ENCODE measurements around the gene TM9SF1.

Gene TM9SF1, protein sequence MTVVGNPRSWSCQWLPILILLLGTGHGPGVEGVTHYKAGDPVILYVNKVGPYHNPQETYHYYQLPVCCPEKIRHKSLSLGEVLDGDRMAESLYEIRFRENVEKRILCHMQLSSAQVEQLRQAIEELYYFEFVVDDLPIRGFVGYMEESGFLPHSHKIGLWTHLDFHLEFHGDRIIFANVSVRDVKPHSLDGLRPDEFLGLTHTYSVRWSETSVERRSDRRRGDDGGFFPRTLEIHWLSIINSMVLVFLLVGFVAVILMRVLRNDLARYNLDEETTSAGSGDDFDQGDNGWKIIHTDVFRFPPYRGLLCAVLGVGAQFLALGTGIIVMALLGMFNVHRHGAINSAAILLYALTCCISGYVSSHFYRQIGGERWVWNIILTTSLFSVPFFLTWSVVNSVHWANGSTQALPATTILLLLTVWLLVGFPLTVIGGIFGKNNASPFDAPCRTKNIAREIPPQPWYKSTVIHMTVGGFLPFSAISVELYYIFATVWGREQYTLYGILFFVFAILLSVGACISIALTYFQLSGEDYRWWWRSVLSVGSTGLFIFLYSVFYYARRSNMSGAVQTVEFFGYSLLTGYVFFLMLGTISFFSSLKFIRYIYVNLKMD

GRCh38 chr14:24195186-24196070, at the start of gene TM9SF1:
Gene TM9SF1 (minus strand): TSS chr14:24195441. CDS start chr14:24195019, 422 bp downstream.
- FAIRE-seq: no peak

DNA sequence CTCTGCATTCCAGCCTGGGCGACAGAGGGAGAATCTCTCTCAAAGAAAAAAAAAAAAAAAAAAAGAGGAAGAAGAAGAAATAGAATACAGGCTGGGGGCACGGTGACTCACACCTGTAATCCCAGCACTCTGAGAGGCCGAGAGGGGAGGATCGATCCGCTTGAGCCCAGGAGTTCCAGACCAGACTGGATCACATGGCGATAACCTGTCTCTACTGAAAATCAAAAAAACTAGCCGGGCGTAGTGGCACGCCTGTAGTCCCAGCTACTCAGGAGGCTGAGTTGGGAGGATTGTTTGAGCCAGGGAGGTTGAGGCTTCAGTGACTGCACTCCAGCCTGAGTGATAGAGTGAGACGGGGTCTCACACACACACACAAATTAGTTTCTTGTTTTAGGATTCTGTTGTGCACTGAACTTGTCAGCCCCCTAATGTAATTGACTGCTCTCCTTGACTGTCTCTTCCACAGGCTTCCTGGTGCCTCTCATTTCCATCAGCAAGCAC, 48.1 kb upstream of the TM9SF1 start:
- FAIRE-seq: no peak

GRCh38 chr14:24241829-24242443, 46.7 kb upstream of the TM9SF1 start:
- FAIRE-seq: no peak

DNA sequence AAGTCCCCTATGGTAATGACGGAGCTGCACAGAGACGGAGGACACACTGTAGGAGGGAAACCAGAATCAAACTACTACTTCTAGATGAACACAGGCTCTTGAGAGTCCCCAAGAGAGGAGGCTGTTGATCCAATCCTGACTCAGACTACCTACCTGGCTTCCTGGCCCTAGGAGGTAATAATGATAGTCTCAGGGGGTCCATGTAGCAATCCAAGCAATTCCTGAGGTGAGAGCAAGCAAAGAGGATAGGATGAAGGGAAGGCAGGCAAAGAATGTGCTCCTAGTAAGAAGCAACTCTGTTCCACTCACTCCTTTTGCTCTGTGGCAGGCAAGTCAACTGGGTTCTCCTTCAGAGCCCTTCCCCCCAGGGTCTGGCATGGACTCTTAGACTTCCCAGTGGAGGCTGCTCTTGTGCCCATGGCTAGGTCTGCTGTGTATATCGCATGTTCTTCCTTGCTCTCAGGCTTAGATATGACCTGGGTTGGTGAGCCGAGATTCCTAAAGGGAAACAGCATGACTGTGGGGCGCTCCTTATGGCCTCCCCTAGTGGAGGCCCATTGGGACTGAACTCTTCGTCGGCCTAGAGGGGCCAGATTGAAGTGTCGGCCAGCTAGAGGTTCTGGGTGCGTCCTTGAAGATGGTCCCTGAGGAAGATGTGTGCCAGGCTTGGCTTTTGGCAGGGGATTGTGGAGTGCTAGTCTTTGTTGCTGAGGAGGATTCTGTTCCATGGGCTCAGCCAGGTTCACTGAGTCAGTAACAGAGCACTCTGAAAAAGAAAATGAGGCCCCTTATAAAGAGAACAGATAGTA, 45.1 kb upstream of the TM9SF1 start:
- no peak for FAIRE-seq

GRCh38 chr14:24238527-24239037, 43.3 kb upstream of the TM9SF1 start:
- no peak for FAIRE-seq

- FAIRE-seq: no peak
These were observed 42.9 kb upstream of the TM9SF1 start for GRCh38 chr14:24238123-24238522.

- no peak for FAIRE-seq
These were observed 42.3 kb upstream of the TM9SF1 start for GRCh38 chr14:24237463-24237955.

GRCh38 chr14:24236689-24237462, 41.6 kb upstream of the TM9SF1 start:
- no peak for FAIRE-seq

DNA sequence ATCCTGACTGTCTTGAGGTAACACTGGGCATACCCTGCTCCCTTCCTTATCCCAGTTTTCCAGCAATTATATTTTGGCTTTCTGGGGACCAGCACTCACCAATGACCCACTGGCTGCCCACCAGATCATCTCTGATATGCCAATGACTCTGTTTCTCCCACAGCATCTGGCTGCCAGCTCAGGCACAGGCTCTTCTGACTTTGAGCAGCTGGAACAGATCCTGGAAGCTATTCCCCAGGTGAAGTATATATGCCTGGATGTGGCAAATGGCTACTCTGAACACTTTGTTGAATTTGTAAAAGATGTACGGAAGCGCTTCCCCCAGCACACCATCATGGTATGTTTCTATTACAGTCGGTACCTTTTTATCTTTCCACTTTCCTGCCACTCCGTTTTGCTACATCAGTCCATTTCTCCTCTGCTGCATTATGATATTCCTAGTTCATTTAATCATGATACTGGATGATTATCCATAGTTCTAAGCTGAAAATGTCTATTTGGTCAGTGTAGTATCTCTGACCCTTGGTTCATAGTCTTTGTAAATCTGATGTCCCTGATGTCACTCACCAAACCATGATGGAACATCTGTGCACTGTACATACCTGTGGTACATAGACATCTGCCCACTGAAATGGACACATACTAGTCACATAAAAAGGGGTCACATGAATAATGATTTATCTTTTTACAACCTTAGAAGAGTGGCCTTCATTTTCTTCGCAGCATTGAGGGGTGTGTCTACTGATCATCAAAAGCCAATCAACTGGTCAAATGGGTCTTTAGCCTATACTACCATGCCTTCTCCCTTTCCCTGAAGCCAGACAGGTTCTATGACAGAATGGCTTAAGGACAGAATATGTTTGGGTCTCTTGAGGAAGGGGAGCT, 40.8 kb upstream of the TM9SF1 start:
- no peak for FAIRE-seq

DNA sequence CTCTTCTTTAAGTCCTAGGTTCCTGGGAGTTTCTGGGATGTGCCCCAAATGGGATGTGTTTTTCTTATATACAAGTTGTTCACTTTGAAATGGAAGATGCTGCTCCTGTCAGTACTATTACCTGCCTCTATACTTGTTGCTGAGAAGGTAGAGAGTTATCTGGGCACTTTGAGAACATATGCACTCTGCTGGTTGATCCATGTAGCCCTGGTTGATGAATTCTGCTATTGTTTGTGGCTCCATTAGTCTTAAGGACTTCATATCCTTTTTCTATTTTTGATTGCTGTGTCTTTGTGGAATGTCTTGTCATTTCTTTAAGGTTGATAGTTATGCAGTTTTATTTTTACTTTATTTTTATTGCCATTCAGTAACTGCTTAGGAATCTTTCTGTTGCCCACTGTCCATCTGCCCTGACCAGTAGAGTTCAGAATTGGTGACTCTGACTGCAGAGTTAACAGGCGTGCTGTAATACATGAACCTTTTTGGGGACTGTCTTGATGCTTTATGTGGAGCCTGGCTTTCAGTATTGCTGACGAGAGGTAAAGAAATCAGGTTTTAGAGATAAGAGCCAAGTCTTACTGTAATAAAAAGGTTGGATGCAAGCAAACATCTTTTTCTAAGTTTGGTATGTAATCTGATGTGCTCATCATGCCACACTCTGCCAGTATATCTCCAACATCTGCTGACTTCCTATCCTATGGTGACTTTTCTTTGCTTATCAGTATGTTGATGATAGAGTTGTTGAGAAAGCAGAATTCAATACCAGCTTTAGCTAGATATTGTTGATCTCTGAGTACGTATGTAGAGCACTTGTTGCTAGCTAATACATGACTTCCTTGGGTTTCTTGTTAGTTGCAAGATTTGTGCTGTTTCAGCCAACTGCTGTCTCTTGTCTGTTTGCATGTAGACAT, 39.1 kb upstream of the TM9SF1 start:
- no peak for FAIRE-seq

DNA sequence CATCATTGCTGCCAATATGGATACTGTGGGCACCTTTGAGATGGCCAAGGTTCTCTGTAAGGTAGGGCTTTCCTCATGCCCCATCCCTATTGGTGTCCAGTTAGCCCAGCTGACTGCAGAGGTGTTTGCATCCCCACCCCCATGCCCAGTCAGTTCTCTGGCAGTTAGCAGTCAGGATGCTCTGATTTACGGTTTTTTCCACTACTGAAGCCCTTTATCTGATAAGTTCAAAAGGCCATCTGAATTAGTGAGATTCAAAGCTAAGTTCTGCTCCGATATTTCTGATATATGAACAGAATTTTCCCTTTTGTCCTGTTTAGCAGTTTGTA, 38.3 kb upstream of the TM9SF1 start:
- FAIRE-seq: no peak

GRCh38 chr14:24232645-24233537, 37.6 kb upstream of the TM9SF1 start, which contains the start of gene GMPR2:
Gene GMPR2 (plus strand): TSS chr14:24232929. CDS start chr14:24233254, 325 bp downstream.
- no peak for FAIRE-seq

GRCh38 chr14:24232121-24232644, 36.9 kb upstream of the TM9SF1 start, which contains the start of gene NEDD8:
Gene NEDD8 (minus strand): TSS chr14:24232367. CDS start chr14:24232267, 100 bp downstream.
- no peak for FAIRE-seq

DNA sequence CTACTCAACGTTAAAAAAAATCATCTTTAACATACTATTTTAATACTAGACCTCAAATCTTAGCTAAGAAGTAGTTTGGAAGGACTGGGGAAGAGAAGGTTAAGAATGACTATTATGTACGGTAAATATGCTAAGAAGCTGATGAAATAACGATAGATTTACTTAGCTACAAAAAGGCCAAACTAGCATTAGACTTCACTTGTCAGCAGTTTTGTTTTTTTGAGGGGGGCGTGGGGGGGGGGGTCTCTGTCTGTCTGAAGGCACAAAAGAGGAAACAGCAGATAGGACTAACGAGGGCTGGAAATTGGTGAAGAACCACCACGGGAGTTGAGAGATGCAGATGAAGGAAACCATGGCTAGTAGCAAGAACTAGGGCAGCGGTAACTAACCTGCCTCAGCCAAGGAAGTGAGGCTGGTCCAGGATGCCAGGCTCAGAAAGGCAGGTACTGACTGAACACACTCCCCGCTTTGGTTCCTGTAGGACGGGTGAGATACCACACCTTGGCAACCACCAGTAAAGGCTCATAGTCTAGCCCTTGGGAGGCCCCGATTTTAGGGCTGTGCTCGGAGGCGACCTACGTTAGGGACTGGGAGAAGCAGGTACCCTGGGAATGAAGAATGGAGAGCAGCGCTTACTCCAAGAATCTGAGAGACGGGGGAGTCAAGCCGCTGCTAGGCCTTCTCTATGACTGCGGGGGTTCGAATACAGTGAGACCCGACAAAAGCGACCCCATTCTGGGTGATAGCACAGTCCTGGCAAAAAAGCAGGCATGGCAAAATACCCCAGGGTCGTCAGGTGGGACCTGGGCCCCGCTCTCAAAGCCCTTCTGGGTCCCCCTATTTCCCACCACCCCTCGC, 36.3 kb upstream of the TM9SF1 start:
- no peak for FAIRE-seq

DNA sequence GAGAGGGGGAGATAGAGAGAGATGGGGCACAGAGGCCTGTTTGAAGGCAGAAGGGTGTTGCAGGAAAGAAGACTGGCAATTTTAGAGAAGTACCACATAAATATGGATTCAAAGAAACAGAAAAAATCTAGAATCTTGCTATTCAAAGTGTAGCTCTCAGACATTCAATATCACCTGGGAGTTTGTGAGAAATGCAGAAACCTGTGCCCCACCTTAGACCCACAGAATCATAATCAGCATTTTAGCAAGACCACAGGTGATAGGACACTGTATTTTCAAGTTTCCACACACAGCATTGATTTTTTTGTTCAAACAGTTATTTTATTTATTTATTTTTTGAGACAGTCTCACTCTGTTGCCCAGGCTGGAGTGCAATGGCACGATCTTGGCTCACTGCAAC, 33.7 kb upstream of the TM9SF1 start:
- FAIRE-seq: no peak

- no peak for FAIRE-seq
These were observed 31.2 kb upstream of the TM9SF1 start for GRCh38 chr14:24226473-24226872.
